ENCODE measurements around the gene TMEM252. TPM values are rescaled to one million over a fixed set of nuclear protein-coding genes. Genes with fewer than 3 reads are reported as not detected.

TMEM252 gene
- total RNA-seq, 4 donors from 2014 or later, result 0.34 TPM; not detected in 3

GRCh38 chr9:68552700-68553476, 12.2 kb upstream of the TMEM252 start:
- H3K4me1 ChIP-seq, result peaks cover 3 to 43% (median 25%) of the 10 kb centered on the region in 4 donors
- peak overlapping the region; percentile 70 to 80 (median 76) for H3K27ac ChIP-seq (replicated peaks in 1 of 4)
- no peaks in the 10 kb centered on the region for H3K27me3 ChIP-seq
- WGBS, result 34% methylated on average over 3 of the region's 3 CpGs
- H3K4me3 ChIP-seq, result no peak overlapping the region
- no peaks in the 10 kb centered on the region for H3K9me3 ChIP-seq
- no peak for DNase-seq (ENCODE audit: extremely low spot score)
- intact Hi-C loops (cut with DNase I), result no loop called here
- no peak for TF ChIP-seq CTCF (IDR thresholded peaks at IDR 0.05)
- TF ChIP-seq POLR2A (IDR thresholded peaks at IDR 0.05; ENCODE audit: low read depth), result no peak
- peak; percentile 55 for TF ChIP-seq EP300 (IDR thresholded peaks at IDR 0.05)
- peak; percentile 17 to 69 for TF ChIP-seq POLR2AphosphoS5 (IDR thresholded peaks at IDR 0.05)
- no peaks in the 10 kb centered on the region for H3K36me3 ChIP-seq

- WGBS, result 40% methylated on average over 4 of the region's 4 CpGs
- DNase-seq (ENCODE audit: extremely low spot score), result no peak
- TF ChIP-seq CTCF (IDR thresholded peaks at IDR 0.05) (no peak), POLR2AphosphoS5 (IDR thresholded peaks at IDR 0.05) (no peak), POLR2A (IDR thresholded peaks at IDR 0.05; ENCODE audit: low read depth) (no peak), EP300 (IDR thresholded peaks at IDR 0.05) (no peak)
- intact Hi-C loops (cut with DNase I), result no loop called here
- Histone ChIP-seq H3K4me3 (no peak overlapping the region), H3K27me3 (no peaks in the 10 kb centered on the region), H3K9me3 (no peaks in the 10 kb centered on the region), H3K36me3 (no peaks in the 10 kb centered on the region), H3K4me1 (peaks cover 11 to 54% (median 32%) of the 10 kb centered on the region in 4 donors), H3K27ac (replicated peaks in 1 of 4) (peak overlapping the region; percentile 70 to 80 (median 76))
Measured at GRCh38 chr9:68551191-68551590, 10.5 kb upstream of the TMEM252 start.

GRCh38 chr9:68548241-68548640, 7.6 kb upstream of the TMEM252 start:
- Histone ChIP-seq H3K36me3 (no peaks in the 10 kb centered on the region), H3K4me1 (peaks cover 11 to 46% (median 30%) of the 10 kb centered on the region in 4 donors), H3K27me3 (no peaks in the 10 kb centered on the region), H3K4me3 (no peak overlapping the region), H3K27ac (replicated peaks in 1 of 4) (peak overlapping the region in 3 of 4 donors; percentile 17 to 60 (median 58)), H3K9me3 (no peaks in the 10 kb centered on the region)
- no peak for DNase-seq (ENCODE audit: extremely low spot score)
- WGBS, result 35% methylated on average over 3 of the region's 3 CpGs
- TF ChIP-seq POLR2A (IDR thresholded peaks at IDR 0.05; ENCODE audit: low read depth) (no peak), EP300 (IDR thresholded peaks at IDR 0.05) (no peak), CTCF (IDR thresholded peaks at IDR 0.05) (no peak), POLR2AphosphoS5 (IDR thresholded peaks at IDR 0.05) (no peak)
- intact Hi-C loops (cut with DNase I), result no loop called here

- Histone ChIP-seq H3K36me3 (no peaks in the 10 kb centered on the region), H3K27me3 (no peaks in the 10 kb centered on the region), H3K9me3 (no peaks in the 10 kb centered on the region), H3K27ac (replicated peaks in 1 of 4) (peak overlapping the region; percentile 24 to 60 (median 52)), H3K4me3 (no peak overlapping the region), H3K4me1 (peaks cover 11 to 38% (median 26%) of the 10 kb centered on the region in 4 donors)
- DNase-seq (ENCODE audit: extremely low spot score), result no peak
- no peak for TF ChIP-seq POLR2A (IDR thresholded peaks at IDR 0.05; ENCODE audit: low read depth)
- TF ChIP-seq CTCF (IDR thresholded peaks at IDR 0.05), result no peak
- TF ChIP-seq POLR2AphosphoS5 (IDR thresholded peaks at IDR 0.05), result no peak
- no peak for TF ChIP-seq EP300 (IDR thresholded peaks at IDR 0.05)
- intact Hi-C loops (cut with DNase I), result no loop called here
Measured at GRCh38 chr9:68547417-68547816, 6.7 kb upstream of the TMEM252 start.
